Measurements from ENCODE around the gene THEMIS2.
A peak's percentile ranks its signal among the peaks of the same experiment; 100 is the strongest.
"Not testable (repeated sequence)": the region's sequence is repeated elsewhere in the genome, so short reads cannot be mapped to it uniquely, and the experiment has no call there.

THEMIS2 gene

DNA sequence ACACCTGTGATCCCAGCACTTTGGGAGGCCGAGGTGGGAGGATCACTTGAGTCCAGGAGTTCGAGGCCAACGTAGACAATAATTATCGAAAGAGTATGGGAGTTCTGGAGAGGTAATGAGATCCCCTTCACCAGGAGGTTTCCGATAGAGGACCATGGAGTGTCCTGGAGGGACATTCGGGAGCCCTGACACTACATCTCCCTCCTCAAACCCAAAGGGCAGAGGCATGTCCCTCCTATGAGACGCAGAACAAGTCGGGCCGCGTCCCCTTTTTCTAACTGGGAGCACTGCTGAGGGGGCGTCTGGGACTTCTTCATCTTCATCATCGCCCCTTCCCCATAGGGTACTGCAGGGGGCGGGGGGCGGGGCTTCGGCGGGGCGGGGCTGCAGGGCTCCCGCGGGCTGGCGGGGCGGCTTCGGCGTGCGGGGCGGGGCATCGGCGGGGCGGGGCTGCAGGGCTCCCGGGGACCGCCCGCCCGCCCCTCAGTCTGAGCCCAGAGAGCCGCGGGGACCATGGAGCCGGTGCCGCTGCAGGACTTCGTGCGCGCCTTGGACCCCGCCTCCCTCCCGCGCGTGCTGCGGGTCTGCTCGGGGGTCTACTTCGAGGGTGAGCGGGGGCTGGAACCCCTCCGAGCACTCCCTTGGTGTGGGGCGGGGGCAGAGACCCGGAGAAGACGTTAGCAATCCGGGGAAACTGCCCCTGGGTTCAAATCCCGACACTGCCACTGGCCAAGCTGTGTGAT, at the start of gene THEMIS2:
TSS of gene THEMIS2 (plus strand) at position 486 of the 743 bp plus-strand sequence. CDS start at position 514, 28 bp downstream.
- no peaks in the 10 kb centered on the region; the same call in 1 of the 2 replicates for H3K36me3 ChIP-seq (ENCODE audit: insufficient read depth, low read length)
- peak within 1 kb of the TSS; percentile 53 for H2AFZ ChIP-seq (ENCODE audit: low read length, unreplicated experiment)
- no peaks in the 10 kb centered on the region for H3K27me3 ChIP-seq (ENCODE audit: insufficient read depth, low read length)
- peaks cover 17% of the 10 kb centered on the region for H3K79me2 ChIP-seq (ENCODE audit: control insufficient read depth, insufficient read depth, low read length, unreplicated experiment)
- peak within 1 kb of the TSS; percentile 94 for H3K4me3 ChIP-seq (ENCODE audit: low read depth, low read length)
- peak within 1 kb of the TSS; percentile 15; the same call in 1 of the 2 replicates for H3K27ac ChIP-seq (ENCODE audit: low read depth, low read length)
- H3K4me1 ChIP-seq (ENCODE audit: control insufficient read depth, insufficient read depth, low read length, unreplicated experiment): peaks cover 6% of the 10 kb centered on the region

- no peak overlapping the region for H2AFZ ChIP-seq (ENCODE audit: low read length, unreplicated experiment)
- no peak overlapping the region for H3K4me3 ChIP-seq (ENCODE audit: low read depth, low read length)
- no peaks in the 10 kb centered on the region for H3K4me1 ChIP-seq (ENCODE audit: control insufficient read depth, insufficient read depth, low read length, unreplicated experiment)
- peaks cover 18% of the 10 kb centered on the region; the same call in 1 of the 2 replicates for H3K36me3 ChIP-seq (ENCODE audit: insufficient read depth, low read length)
- H3K79me2 ChIP-seq (ENCODE audit: control insufficient read depth, insufficient read depth, low read length, unreplicated experiment): no peaks in the 10 kb centered on the region
- no peaks in the 10 kb centered on the region for H3K27me3 ChIP-seq (ENCODE audit: insufficient read depth, low read length)
- H3K27ac ChIP-seq (ENCODE audit: low read depth, low read length): no peak overlapping the region
Observed at GRCh38 chr1:27823784-27824183, 48.6 kb upstream of the THEMIS2 start.

GRCh38 chr1:27824411-27824810, 47.9 kb upstream of the THEMIS2 start:
- no peaks in the 10 kb centered on the region for H3K27me3 ChIP-seq (ENCODE audit: insufficient read depth, low read length)
- no peak overlapping the region for H3K27ac ChIP-seq (ENCODE audit: low read depth, low read length)
- H3K4me1 ChIP-seq (ENCODE audit: control insufficient read depth, insufficient read depth, low read length, unreplicated experiment): no peaks in the 10 kb centered on the region
- no peak overlapping the region for H2AFZ ChIP-seq (ENCODE audit: low read length, unreplicated experiment)
- H3K4me3 ChIP-seq (ENCODE audit: low read depth, low read length): no peak overlapping the region
- peaks cover 16% of the 10 kb centered on the region; the same call in 1 of the 2 replicates for H3K36me3 ChIP-seq (ENCODE audit: insufficient read depth, low read length)
- no peaks in the 10 kb centered on the region for H3K79me2 ChIP-seq (ENCODE audit: control insufficient read depth, insufficient read depth, low read length, unreplicated experiment)

- Histone ChIP-seq H3K79me2 (ENCODE audit: control insufficient read depth, insufficient read depth, low read length, unreplicated experiment) (peaks cover 38% of the 10 kb centered on the region), H3K4me1 (ENCODE audit: control insufficient read depth, insufficient read depth, low read length, unreplicated experiment) (peaks cover 17% of the 10 kb centered on the region), H3K4me3 (ENCODE audit: low read depth, low read length) (peak overlapping the region; percentile 85; the same call in 1 of the 2 replicates), H3K36me3 (ENCODE audit: insufficient read depth, low read length) (peaks cover 13% of the 10 kb centered on the region)
- H3K27me3 ChIP-seq (ENCODE audit: insufficient read depth, low read length); H2AFZ ChIP-seq (ENCODE audit: low read length, unreplicated experiment); H3K27ac ChIP-seq (ENCODE audit: low read depth, low read length): not testable (repeated sequence)
Observed at GRCh38 chr1:27829339-27829960, 42.9 kb upstream of the THEMIS2 start.

DNA sequence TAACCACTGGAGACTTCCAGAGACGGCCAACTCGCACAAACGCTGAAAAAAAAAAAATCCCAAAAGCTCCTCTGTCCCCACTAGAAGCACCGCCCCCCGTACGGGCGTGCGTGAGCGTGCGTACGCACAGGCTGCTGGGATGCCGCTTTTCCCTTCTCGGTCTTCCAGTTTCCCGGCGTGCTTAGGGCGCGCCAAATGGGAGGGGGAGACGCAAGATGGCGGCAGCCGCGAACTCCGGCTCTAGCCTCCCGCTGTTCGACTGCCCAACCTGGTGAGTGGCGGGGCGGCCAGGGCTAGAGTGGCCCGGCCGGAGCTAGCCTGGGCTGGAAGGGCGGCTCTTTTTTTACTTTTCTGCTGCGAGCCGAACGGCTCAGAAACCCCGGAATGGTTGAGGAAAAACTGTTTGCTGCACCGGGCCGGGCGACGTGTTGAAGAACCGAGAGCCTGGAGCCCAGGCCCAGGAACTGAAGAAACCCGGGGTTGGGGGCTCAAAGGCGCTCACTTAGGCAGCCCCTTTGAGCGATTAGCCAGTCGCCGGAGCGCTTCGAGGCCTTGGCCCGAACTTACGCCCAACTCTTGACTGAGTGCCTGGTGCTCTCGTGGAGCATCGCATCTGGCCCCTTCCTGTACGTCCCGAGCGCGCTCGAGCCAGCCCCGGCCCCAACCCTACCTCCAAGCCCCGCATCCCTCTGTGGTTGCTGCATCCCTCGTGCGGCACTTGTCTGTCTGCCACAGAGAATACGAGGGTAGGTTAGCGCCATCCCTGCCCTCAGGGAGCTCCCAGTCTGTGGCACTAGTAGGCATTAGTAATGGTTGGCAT, 41.5 kb upstream of the THEMIS2 start, which contains the start of gene PPP1R8:
TSS of gene PPP1R8 (plus strand) at position 162 of the 820 bp plus-strand sequence. CDS start at position 216, 54 bp downstream.
- Histone ChIP-seq H3K27me3 (ENCODE audit: insufficient read depth, low read length) (no peaks in the 10 kb centered on the region), H3K4me3 (ENCODE audit: low read depth, low read length) (peak within 1 kb of the TSS; percentile 85), H2AFZ (ENCODE audit: low read length, unreplicated experiment) (peak within 1 kb of the TSS; percentile 73), H3K79me2 (ENCODE audit: control insufficient read depth, insufficient read depth, low read length, unreplicated experiment) (peaks cover 52% of the 10 kb centered on the region), H3K36me3 (ENCODE audit: insufficient read depth, low read length) (peaks cover 13% of the 10 kb centered on the region), H3K27ac (ENCODE audit: low read depth, low read length) (peak within 1 kb of the TSS; percentile 75), H3K4me1 (ENCODE audit: control insufficient read depth, insufficient read depth, low read length, unreplicated experiment) (peaks cover 17% of the 10 kb centered on the region)

- Histone ChIP-seq H3K36me3 (ENCODE audit: insufficient read depth, low read length) (peaks cover 13% of the 10 kb centered on the region), H3K4me3 (ENCODE audit: low read depth, low read length) (peak overlapping the region; percentile 85), H3K27me3 (ENCODE audit: insufficient read depth, low read length) (no peaks in the 10 kb centered on the region), H3K27ac (ENCODE audit: low read depth, low read length) (peak overlapping the region; percentile 75), H2AFZ (ENCODE audit: low read length, unreplicated experiment) (no peak overlapping the region), H3K4me1 (ENCODE audit: control insufficient read depth, insufficient read depth, low read length, unreplicated experiment) (peaks cover 17% of the 10 kb centered on the region), H3K79me2 (ENCODE audit: control insufficient read depth, insufficient read depth, low read length, unreplicated experiment) (peaks cover 59% of the 10 kb centered on the region)
Observed at GRCh38 chr1:27831568-27832410, 40.6 kb upstream of the THEMIS2 start.

GRCh38 chr1:27832762-27833161, 39.6 kb upstream of the THEMIS2 start:
- Histone ChIP-seq H3K4me1 (ENCODE audit: control insufficient read depth, insufficient read depth, low read length, unreplicated experiment) (peaks cover 17% of the 10 kb centered on the region), H3K27ac (ENCODE audit: low read depth, low read length) (peak overlapping the region; percentile 75), H3K79me2 (ENCODE audit: control insufficient read depth, insufficient read depth, low read length, unreplicated experiment) (peaks cover 67% of the 10 kb centered on the region), H3K27me3 (ENCODE audit: insufficient read depth, low read length) (no peaks in the 10 kb centered on the region), H3K4me3 (ENCODE audit: low read depth, low read length) (peak overlapping the region; percentile 85), H3K36me3 (ENCODE audit: insufficient read depth, low read length) (peaks cover 13% of the 10 kb centered on the region), H2AFZ (ENCODE audit: low read length, unreplicated experiment) (no peak overlapping the region)

DNA sequence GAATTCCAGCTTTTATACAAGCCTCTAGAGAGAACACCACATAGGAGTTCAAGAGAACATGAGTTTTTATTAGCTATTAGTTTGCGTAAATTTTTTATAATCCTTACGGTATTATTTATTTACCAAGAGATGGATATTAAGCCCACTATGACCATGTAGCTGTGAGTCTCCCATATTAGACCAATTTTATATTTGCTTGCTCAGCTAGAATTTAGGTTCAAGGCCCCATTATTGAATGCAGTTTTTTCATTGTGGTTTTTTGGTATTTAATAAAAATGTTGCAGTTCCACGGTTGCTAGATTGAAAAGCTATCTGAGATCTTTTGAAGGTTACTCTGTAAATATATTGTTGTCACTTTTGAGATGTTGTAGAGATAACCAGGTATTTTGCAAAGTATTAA, 38.9 kb upstream of the THEMIS2 start:
- Histone ChIP-seq H3K27me3 (ENCODE audit: insufficient read depth, low read length) (no peaks in the 10 kb centered on the region), H3K4me1 (ENCODE audit: control insufficient read depth, insufficient read depth, low read length, unreplicated experiment) (peaks cover 17% of the 10 kb centered on the region), H3K27ac (ENCODE audit: low read depth, low read length) (peak overlapping the region; percentile 50; the same call in 1 of the 2 replicates), H3K36me3 (ENCODE audit: insufficient read depth, low read length) (peaks cover 13% of the 10 kb centered on the region), H3K79me2 (ENCODE audit: control insufficient read depth, insufficient read depth, low read length, unreplicated experiment) (peaks cover 67% of the 10 kb centered on the region), H3K4me3 (ENCODE audit: low read depth, low read length) (no peak overlapping the region), H2AFZ (ENCODE audit: low read length, unreplicated experiment) (no peak overlapping the region)

- Histone ChIP-seq H2AFZ (ENCODE audit: low read length, unreplicated experiment) (no peak overlapping the region), H3K4me3 (ENCODE audit: low read depth, low read length) (no peak overlapping the region), H3K36me3 (ENCODE audit: insufficient read depth, low read length) (peaks cover 26% of the 10 kb centered on the region), H3K79me2 (ENCODE audit: control insufficient read depth, insufficient read depth, low read length, unreplicated experiment) (peaks cover 77% of the 10 kb centered on the region), H3K4me1 (ENCODE audit: control insufficient read depth, insufficient read depth, low read length, unreplicated experiment) (peaks cover 17% of the 10 kb centered on the region), H3K27ac (ENCODE audit: low read depth, low read length) (no peak overlapping the region), H3K27me3 (ENCODE audit: insufficient read depth, low read length) (no peaks in the 10 kb centered on the region)
Observed at GRCh38 chr1:27835046-27835445, 37.3 kb upstream of the THEMIS2 start.

Measured in ACC112 (cell line).